SK-N-SH (cell line): ENCODE measurements around the gene YY1. TPM values are rescaled to one million over a fixed set of nuclear protein-coding genes. Genes with fewer than 3 reads are reported as not detected.

Source experiments
- CTCF ChIA-PET: fragments of 300-600, 350-600 bp; formaldehyde crosslinking; extraction: SDS; loops from one replicate; lab custom pipeline; 2021; lab: Yijun Ruan, JAX
- POLR2A ChIA-PET: fragments of 350-600 bp; sonication (Branson Sonifier 250); formaldehyde crosslinking; extraction: SDS; loops from one replicate; lab custom pipeline; 2020; ENCODE audit warnings: antibody characterized with exemption, inconsistent platforms; lab: Yijun Ruan, JAX
- DNase-seq: peaks from one replicate; pipeline ENCODE4 v3.0.0; 2012
- H2AFZ ChIP-seq: fragments of 200-600 bp; sonication (generic); 2 replicates; pipeline ENCODE4 v1.8.1; 2016; ENCODE audit warnings: antibody characterized with exemption, mild to moderate bottlenecking, low read depth
- H3F3A ChIP-seq: fragments of 200-600 bp; sonication (generic); replicated peaks from 2 replicates; pipeline ENCODE3; 2016; ENCODE audit warnings: antibody characterized with exemption, mild to moderate bottlenecking; ENCODE audit not compliant: insufficient read depth
- H3K27ac ChIP-seq, 2 experiments: fragments of 200-500 bp in 1 of 2; fragments of 200-600 bp in 1 of 2; sonication (Bioruptor generic) in 1 of 2; sonication (generic), shearing (Covaris generic) in 1 of 2; 2 replicates each; pipeline versions ENCODE4 v1.5.1 to v1.6.1; 2014 to 2016; ENCODE audit warnings: low read depth in 2 of 2, inconsistent platforms in 1 of 2, low read length in 1 of 2, mild to moderate bottlenecking in 1 of 2, mixed read lengths in 1 of 2
- H3K27me3 ChIP-seq: fragments of 200-600 bp; sonication (generic), shearing (Covaris generic); 2 replicates; pipeline ENCODE4 v1.6.1; 2016; ENCODE audit warnings: mixed run types; ENCODE audit not compliant: insufficient read depth
- H3K36me3 ChIP-seq, 2 experiments: fragments of 200-500 bp in 1 of 2; fragments of 200-600 bp in 1 of 2; sonication (Bioruptor generic) in 1 of 2; sonication (generic) in 1 of 2; replicated peaks in 1 of 2; 2 replicates each; pipeline versions ENCODE3 to v1.5.1; 2014 to 2016; ENCODE audit warnings: low read length in 1 of 2, mild to moderate bottlenecking in 1 of 2; ENCODE audit not compliant: insufficient read depth in 2 of 2, control insufficient read depth in 1 of 2
- H3K4me1 ChIP-seq, 2 experiments: fragments of 200-500 bp in 1 of 2; fragments of 200-600 bp in 1 of 2; sonication (Bioruptor generic) in 1 of 2; sonication (generic), shearing (Covaris generic) in 1 of 2; 2 replicates each; pipeline versions ENCODE4 v1.5.1 to v1.6.1; 2014 to 2016; ENCODE audit warnings: low read depth in 1 of 2, low read length in 1 of 2, mixed run types in 1 of 2; ENCODE audit not compliant: insufficient read depth in 2 of 2, control insufficient read depth in 1 of 2
- H3K4me2 ChIP-seq: fragments of 200-600 bp; sonication (generic), shearing (Covaris generic); 2 replicates; pipeline ENCODE4 v1.6.1; 2017; ENCODE audit warnings: mixed run types
- H3K4me3 ChIP-seq, 2 experiments: fragments of 200-500 bp in 1 of 2; fragments of 200-600 bp in 1 of 2; sonication (Bioruptor generic) in 1 of 2; sonication (generic), shearing (Covaris generic) in 1 of 2; 2 replicates each; pipeline versions ENCODE4 v1.5.1 to v1.8.1; 2014 to 2016; ENCODE audit warnings: low read depth in 2 of 2, inconsistent platforms in 1 of 2, low read length in 1 of 2, mild to moderate bottlenecking in 1 of 2, mixed read lengths in 1 of 2, moderate library complexity in 1 of 2
- H3K79me2 ChIP-seq: fragments of 200-600 bp; sonication (generic); 2 replicates; pipeline ENCODE4 v1.8.1; 2017; ENCODE audit warnings: mild to moderate bottlenecking; ENCODE audit not compliant: insufficient read depth
- H3K9ac ChIP-seq: fragments of 200-600 bp; sonication (generic); 2 replicates; pipeline ENCODE4 v1.6.1; 2017; ENCODE audit warnings: mixed run types
- H3K9me2 ChIP-seq: fragments of 200-600 bp; sonication (generic); 2 replicates; pipeline ENCODE4 v1.6.1; 2017; ENCODE audit warnings: mixed run types
- H3K9me3 ChIP-seq: fragments of 200-600 bp; sonication (generic); 2 replicates; pipeline ENCODE4 v1.6.1; 2017; ENCODE audit warnings: mixed run types, mild to moderate bottlenecking, moderate library complexity
- H4K20me1 ChIP-seq: fragments of 200-600 bp; sonication (generic); 2 replicates; pipeline ENCODE4 v1.6.1; 2017; ENCODE audit warnings: mild to moderate bottlenecking, mixed run types; ENCODE audit not compliant: insufficient read depth
- ELF1 ChIP-seq: IDR thresholded peaks from 2 replicates; pipeline ENCODE4 v1.4.0; 2012
- EZH2phosphoT487 ChIP-seq: fragments of 200-600 bp; sonication (generic); IDR thresholded peaks from 2 replicates; pipeline ENCODE4 v1.6.1; 2017; ENCODE audit warnings: low read depth, mixed run types, mild to moderate bottlenecking, antibody characterized with exemption, moderate library complexity, borderline replicate concordance
- FOSL2 ChIP-seq: IDR thresholded peaks from 2 replicates; pipeline ENCODE4 v1.4.0; 2012; ENCODE audit warnings: low read depth, mild to moderate bottlenecking, moderate library complexity, borderline replicate concordance
- GATA2 ChIP-seq: sonication (generic); formaldehyde crosslinking; IDR thresholded peaks from 2 replicates; pipeline ENCODE4 v1.5.0; 2020; ENCODE audit warnings: mild to moderate bottlenecking, missing genetic modification reagents
- MXI1 ChIP-seq: IDR thresholded peaks from 2 replicates; pipeline ENCODE4 v1.6.1; 2012; ENCODE audit warnings: mild to moderate bottlenecking, low read depth, low read length, improper control_type of control experiment
- NRF1 ChIP-seq: IDR thresholded peaks from 2 replicates; pipeline ENCODE4 v1.6.1; 2012; ENCODE audit warnings: low read depth, mild to moderate bottlenecking, low read length
- PBX3 ChIP-seq: IDR thresholded peaks from 2 replicates; pipeline ENCODE4; 2012
- RCOR1 ChIP-seq: fragments of 150-350 bp; IDR thresholded peaks from 2 replicates; pipeline ENCODE4 v1.6.1; 2017; ENCODE audit warnings: antibody characterized with exemption, low read length
- RFX5 ChIP-seq: IDR thresholded peaks from 2 replicates; pipeline ENCODE4 v1.6.1; 2012; ENCODE audit warnings: mild to moderate bottlenecking, improper control_type of control experiment, low read length
- RXRA ChIP-seq: IDR thresholded peaks from 2 replicates; pipeline ENCODE4 v1.4.0; 2012; ENCODE audit warnings: low read depth, mild to moderate bottlenecking, borderline replicate concordance
- SMC3 ChIP-seq: IDR thresholded peaks from 2 replicates; pipeline ENCODE4 v1.6.1; 2012; ENCODE audit warnings: low read depth, low read length, improper control_type of control experiment
- TAF1 ChIP-seq: IDR thresholded peaks from 2 replicates; pipeline ENCODE4 v1.6.1; 2012; ENCODE audit warnings: low read depth, mild to moderate bottlenecking, low read length, moderate library complexity, borderline replicate concordance
- WGBS: methylation state at CpG from one replicate; pipeline ENCODE4 v1.1.6; 2017; ENCODE audit warnings: low lambda C conversion rate; 5-methylcytosine and 5-hydroxymethylcytosine counted together
- polyA plus RNA-seq, 3 experiments: library from polyadenylated mRNA; depleted of rRNA; stranded (reverse); fragments of >200 nt; gene quantifications; 2 replicates each; pipeline ENCODE4 v1.2.3, GENCODE V29; 2012
- TF ChIP-seq, protein P1 (sequence below): IDR thresholded peaks from 2 replicates; pipeline ENCODE4 v1.4.0; 2012; ENCODE audit warnings: low read depth, borderline replicate concordance

YY1 gene
- polyA plus RNA-seq, 1 of the 3 experiments (the other 2 are of a cell fraction): 18.1 TPM

DNA sequence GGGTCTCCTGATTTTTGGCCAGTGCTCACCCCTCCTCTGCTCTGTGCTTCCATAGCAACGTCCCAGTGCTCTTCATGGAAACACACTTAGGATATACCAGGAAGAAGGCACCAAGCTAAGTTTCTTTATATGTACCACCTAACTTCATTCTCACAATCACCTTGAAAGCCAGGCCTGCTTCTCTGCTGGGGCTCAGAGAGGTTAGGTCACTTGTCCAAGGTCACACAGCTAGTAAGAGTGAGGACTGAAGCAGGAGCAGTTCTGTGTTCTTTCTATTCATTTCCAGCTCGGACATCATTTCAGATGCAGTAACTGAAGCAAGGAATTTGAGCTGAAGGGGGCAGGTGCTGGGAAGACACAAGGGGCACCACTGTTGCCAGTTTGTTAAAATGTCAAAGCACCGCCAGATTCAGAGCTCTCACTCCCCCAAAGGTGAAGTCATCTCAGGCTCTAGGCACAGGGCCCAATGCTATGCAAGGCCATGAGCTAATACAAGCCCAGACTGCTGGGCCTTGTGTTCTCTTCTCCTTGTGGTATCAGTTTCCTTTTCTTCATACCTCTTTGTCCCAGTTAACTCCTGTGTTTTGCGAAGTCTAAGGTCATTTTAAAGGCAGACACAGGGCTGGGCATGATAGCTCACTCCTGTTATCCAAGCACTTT lies 19.7 kb upstream of the YY1 start:
- H3K36me3 ChIP-seq: no peaks in the 10 kb centered on the region
- POLR2A ChIA-PET: no interaction called here
- no peaks in the 10 kb centered on the region for H4K20me1 ChIP-seq
- no peaks in the 10 kb centered on the region for H3K27me3 ChIP-seq
- H3K9me3 ChIP-seq: no peaks in the 10 kb centered on the region
- peaks cover 0 to 4% of the 10 kb centered on the region in 2 experiments; a peak in 1 of 4 replicates for H3K4me1 ChIP-seq
- H3K4me2 ChIP-seq: no peak overlapping the region
- peaks cover 4% of the 10 kb centered on the region for H3F3A ChIP-seq
- CTCF ChIA-PET: interaction anchor here (0.9 to 1.3 kb wide), 4 partner anchors 14 to 158 kb away, joined by 3 to 4 read pairs (median 4); no protein-coding TSS in a partner anchor
- TF ChIP-seq PBX3: no peak
- TF ChIP-seq TAF1: no peak
- TF ChIP-seq RCOR1: no peak
- no peak for TF ChIP-seq ELF1
- TF ChIP-seq NRF1: no peak
- TF ChIP-seq, protein P1, sequence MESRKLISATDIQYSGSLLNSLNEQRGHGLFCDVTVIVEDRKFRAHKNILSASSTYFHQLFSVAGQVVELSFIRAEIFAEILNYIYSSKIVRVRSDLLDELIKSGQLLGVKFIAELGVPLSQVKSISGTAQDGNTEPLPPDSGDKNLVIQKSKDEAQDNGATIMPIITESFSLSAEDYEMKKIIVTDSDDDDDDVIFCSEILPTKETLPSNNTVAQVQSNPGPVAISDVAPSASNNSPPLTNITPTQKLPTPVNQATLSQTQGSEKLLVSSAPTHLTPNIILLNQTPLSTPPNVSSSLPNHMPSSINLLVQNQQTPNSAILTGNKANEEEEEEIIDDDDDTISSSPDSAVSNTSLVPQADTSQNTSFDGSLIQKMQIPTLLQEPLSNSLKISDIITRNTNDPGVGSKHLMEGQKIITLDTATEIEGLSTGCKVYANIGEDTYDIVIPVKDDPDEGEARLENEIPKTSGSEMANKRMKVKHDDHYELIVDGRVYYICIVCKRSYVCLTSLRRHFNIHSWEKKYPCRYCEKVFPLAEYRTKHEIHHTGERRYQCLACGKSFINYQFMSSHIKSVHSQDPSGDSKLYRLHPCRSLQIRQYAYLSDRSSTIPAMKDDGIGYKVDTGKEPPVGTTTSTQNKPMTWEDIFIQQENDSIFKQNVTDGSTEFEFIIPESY: no peak
- TF ChIP-seq SMC3: no peak
- TF ChIP-seq GATA2 (CRISPR knock-in tag): no peak
- no peak for TF ChIP-seq RXRA
- TF ChIP-seq RFX5: no peak
- TF ChIP-seq FOSL2: no peak
- TF ChIP-seq, all 33 proteins: peak for 0
- Histone ChIP-seq H3K4me3 (no peak overlapping the region), H3K79me2 (no peaks in the 10 kb centered on the region; the same call in 1 of the 2 replicates), H3K27ac (no peak overlapping the region), H3K9me2 (no peaks in the 10 kb centered on the region), H2AFZ (no peak overlapping the region), H3K9ac (no peak overlapping the region)
- no peak for DNase-seq
- WGBS: 100% methylated on average over 4 of the region's 4 CpGs

DNA sequence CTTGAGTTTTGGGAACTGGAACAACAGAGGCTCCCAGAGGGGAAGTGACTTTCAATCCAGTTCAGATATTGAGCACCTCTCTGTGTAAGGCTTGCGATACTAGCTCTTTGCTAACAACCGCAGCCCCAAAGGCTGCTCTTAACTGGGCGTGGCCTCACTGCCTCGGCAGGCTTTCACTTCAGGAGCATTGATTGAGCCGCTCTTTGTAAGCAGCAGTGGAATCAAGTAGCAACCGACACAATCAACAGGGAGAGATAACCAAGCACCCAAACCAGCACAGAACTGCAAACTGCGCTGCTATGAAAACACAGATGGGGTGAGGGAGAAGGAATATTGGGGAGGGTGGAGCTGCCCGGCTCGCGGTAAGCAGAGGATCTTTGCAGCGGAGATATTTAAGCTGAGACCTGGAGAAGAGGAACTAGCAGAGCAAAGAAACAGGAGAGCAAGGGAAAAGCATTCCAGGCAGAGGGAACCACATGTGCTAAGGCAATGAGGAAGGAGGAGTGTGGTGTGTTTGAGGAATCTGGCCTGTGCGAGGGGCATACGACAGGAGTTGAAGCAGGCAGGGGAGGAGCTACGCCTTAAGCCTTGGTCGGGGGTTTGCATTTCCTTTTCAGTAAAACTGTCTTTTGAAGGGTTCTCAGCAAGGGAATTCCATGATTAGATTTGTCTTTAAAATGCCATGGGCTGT lies 17.3 kb upstream of the YY1 start:
- no peak for DNase-seq
- Histone ChIP-seq H3F3A (no peaks in the 10 kb centered on the region), H2AFZ (no peak overlapping the region), H3K9me3 (no peaks in the 10 kb centered on the region), H3K27me3 (no peaks in the 10 kb centered on the region), H3K4me2 (no peak overlapping the region), H3K9me2 (no peaks in the 10 kb centered on the region), H3K4me1 (no peaks in the 10 kb centered on the region; a peak in 1 of 4 replicates), H3K4me3 (no peak overlapping the region), H3K27ac (no peak overlapping the region), H3K9ac (no peak overlapping the region)
- 94% methylated on average over 11 of the region's 15 CpGs for WGBS
- TF ChIP-seq EZH2phosphoT487: no peak
- TF ChIP-seq MXI1: no peak
- TF ChIP-seq NRF1: no peak
- no peak for TF ChIP-seq SMC3
- TF ChIP-seq, all 33 proteins: peak for 0
- POLR2A ChIA-PET: no interaction called here
- no peaks in the 10 kb centered on the region for H3K36me3 ChIP-seq
- H4K20me1 ChIP-seq: no peaks in the 10 kb centered on the region; the same call in 1 of the 2 replicates
- CTCF ChIA-PET: interaction anchor here (1.2 to 1.9 kb wide), 2 partner anchors 9 to 67 kb away, joined by 4 to 7 read pairs; no protein-coding TSS in a partner anchor
- H3K79me2 ChIP-seq: peaks cover 14% of the 10 kb centered on the region; the same call in 1 of the 2 replicates
